Measurements from ENCODE around the gene THRAP3.

The THRAP3 gene

DNA sequence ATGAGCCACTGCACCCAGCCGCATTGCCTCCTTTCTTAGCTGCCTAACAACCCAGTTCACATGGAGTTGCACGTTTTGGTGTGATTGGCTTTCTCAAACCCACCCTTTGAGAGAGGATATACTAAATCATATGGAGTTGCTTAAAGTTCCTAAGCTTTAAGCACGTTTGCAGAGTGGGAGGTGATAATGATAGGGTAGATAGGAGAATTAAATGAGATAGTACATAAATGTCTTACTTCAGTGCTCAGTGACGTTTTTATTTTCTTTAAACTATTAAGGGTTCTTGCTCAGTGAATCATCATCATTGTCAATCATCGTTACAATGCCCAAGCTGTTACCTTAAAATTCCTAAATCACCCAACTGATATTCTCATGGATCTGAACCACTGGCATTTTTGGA is 79.0 kb downstream of the THRAP3 start:
- no peak for DNase-seq

DNA sequence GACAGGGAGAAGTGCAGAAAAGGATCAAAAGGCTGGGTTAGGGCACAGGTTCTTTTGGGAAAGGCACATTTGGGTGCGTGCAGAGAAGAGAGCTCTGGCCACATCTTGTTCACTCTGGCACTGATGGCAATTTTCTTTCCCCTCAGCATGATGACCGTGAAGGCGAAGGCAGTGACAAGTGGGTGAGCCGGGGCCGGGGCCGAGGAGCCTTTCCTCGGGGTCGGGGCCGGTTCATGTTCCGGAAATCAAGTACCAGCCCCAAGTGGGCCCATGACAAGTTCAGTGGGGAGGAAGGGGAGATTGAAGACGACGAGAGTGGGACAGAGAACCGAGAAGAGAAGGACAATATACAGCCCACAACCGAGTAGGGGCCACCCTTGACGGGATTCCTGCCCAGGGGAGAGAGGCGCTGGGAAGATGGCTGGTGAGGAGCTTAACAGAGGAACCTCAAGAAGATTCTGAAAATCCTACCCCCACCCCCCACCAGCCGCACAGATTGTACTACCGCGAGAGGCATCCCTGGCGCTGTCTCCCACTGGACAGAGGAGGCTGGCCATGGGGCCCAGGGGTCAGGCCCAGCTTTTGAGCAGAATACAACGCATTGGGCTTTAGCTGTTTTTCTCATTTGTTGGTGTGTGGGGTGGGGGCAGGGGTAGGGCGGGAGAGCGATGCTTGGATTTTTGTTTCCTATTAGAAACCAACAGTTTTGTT is 79.6 kb downstream of the THRAP3 start:
- no peak for DNase-seq

DNA sequence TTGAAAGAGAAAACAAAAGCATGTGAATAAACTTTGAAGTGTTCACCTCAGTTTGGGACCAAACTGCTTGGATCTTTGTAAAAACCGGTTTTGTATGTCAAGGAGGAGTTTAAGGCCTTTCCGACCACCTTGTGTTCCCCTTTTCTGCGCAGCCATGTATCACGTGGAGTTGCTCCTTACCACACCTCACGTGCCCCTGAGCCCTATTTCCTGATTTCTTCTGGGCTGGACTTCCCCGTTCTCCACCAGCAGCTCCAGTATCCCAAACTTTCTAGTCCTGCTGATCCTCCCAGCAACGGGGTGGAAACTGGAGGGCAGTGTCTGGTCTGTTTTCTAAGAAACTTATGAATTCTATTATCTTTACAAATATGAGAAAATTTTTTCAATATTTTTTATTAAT is 80.3 kb downstream of the THRAP3 start:
- DNase-seq = no peak

DNA sequence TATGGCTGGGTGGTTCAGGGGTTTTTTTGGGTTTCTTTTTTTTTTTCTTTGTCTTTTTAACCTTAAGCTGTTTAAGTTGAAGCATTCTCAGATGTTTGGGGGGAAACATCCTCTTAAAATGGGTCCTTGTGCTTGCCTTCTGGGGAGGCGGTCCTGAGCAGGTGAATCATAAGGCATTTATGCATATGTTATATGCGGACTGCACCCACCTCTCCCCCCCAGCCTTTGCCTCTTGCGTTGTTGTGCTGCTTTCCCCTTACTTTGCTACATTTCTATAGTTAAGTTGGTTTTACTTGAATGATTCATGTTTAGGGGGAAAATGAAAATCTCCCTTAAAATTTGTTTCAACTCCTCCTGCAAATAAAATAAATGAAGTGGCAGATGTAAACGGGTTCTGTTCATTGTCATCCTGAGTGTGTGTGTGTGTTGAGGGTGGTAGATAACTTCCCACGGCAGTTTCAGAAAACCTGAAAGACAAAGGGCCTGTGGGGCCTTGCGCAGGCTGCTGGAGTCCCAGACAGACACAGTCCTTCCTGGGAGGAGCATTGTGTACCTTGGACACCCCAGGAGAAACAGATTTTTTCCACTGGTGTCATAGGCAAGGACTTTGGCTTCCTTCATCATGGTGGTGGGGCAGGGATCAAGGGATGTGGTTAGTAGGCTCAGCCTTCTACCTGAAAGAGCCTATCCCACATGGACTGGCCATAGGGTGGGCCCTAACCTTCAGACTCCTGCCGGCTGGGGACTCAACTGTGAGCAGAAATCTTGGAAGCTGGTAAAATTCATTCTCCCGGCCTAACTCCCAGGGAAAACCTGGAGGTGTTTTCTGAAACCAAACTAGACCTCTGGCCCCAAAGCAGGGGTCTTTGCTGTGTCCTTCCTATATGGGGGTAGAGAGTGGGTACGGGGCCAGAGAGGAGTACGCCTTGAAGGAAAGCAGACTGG is 81.0 kb downstream of the THRAP3 start:
- no peak for DNase-seq

DNA sequence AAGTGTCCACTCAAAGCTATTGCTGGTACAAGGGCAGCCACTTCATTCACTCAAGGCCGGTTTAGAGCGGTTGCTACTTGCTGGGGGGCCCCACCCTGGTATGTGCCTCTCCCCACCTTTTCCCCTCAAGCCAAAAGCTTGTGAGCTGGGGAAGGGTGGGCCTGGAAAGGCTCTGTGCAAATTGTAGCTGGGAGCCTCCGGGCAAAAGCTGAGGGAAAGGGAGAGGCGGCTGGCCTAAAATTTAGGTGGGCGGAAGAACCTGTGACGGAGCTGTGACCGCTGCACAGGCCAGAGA is 81.6 kb downstream of the THRAP3 start:
- DNase-seq = no peak

DNA sequence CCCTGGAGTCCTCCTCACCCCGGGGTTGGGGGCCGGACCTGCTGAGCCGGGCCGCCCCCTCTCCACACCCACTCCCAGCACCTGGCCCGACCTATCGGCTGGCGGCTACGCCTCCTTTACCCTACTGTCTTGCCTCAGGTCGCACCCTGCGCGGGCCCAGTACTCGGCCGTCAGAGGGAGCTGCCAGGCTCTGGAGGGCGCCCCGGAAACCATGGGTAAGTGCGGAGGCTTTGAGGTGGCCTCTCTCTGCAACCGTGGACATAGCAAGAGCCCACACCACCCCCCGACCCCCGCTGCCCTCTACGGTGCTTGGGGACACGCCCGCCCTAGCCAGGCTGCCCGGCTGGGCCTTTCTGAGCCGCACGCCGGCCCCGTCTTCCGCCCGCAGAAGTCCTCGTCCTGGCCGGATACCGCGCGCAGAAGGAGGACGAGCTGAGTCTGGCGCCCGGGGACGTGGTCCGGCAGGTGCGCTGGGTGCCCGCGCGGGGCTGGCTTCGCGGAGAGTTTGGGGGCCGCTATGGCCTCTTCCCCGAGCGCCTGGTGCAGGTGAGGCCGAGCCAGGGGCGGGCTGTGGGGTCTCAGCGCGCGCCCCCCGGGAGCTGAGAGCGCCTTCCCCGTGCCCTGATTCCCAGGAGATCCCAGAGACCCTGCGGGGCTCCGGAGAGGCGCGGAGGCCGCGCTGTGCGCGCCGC is 82.1 kb downstream of the THRAP3 start, which contains the start of gene SH3D21:
SH3D21 (plus strand) TSS at position 159 of the 692 bp plus-strand sequence; CDS start at position 212, 53 bp downstream.
- no peak for DNase-seq

DNA sequence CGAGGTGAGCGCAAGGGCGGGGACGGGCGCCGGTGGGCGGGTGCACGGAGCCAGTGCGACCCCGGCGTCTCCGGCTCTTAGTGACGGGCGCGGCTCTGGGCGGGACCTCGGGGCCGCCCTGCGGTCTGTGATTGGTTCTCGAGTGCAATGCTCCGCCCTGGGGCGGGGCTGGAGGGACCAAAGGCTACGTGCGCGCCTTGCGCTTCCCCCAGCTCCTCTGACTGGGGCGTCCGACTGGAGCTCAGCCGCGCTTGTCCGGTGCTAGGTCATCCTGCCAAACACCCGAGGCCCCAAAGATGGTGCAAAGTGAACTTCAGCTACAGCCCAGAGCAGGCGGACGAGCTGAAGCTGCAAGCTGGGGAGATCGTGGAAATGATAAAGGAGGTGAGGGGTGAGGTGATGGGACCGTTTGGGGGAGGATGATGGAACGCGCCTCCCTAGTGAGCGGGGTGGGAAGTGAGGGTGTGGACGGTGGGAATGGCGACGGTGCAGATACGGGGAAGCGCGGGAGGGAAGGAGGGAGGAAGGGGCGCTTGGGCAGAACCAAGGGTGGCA is 82.7 kb downstream of the THRAP3 start:
- DNase-seq = peak; percentile 2

DNA sequence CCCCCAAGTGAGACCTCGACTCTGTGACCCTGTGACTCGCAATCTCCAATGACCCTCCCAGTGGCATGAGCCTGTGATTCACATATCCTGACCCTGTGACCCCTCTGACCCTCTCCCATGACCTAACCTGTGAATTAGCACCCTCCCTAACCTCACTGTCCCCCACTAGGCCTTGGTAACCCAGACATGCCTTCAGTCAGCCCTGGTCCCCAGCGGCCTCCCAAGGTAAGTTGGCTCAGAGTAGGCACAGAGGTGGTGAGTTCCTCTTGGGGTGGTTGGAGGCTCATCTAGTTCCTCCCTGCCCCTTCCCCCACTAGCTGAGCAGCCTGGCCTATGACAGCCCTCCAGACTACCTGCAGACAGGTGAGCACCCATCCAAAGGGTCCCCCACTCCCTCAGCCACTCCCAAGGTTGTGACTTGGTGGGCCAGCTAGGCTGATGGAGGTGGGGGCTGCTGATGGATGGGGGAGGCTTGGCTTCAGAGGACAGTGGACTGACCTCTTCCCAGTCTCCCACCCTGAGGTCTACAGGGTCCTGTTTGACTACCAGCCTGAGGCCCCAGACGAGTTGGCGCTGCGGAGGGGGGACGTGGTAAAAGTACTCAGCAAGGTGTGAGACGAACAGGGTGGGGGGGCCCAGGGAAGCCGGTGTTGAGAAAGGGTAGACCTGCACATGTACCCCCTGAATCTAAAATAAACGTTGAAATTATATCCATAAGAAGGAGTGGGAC is 83.5 kb downstream of the THRAP3 start:
- no peak for DNase-seq

DNA sequence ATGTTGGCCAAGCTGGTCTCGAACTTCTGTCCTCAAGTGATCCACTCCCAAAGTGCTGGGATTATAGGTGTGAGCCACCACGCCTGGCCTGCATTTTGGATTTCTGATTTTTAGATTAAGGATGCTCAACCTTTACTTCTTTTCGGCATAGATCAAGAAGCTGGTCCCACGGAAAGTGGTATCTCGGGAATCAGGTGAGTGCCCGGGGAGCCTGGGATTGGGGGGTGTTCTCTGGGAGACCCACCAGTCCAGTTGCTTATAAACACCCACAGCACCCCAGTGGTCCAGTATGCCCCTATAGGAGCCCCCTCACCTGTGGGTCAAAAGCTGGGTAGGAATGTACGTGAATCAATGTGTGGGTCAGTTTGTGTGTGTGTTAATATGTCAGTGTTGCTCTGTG is 85.2 kb downstream of the THRAP3 start:
- no peak for DNase-seq

DNA sequence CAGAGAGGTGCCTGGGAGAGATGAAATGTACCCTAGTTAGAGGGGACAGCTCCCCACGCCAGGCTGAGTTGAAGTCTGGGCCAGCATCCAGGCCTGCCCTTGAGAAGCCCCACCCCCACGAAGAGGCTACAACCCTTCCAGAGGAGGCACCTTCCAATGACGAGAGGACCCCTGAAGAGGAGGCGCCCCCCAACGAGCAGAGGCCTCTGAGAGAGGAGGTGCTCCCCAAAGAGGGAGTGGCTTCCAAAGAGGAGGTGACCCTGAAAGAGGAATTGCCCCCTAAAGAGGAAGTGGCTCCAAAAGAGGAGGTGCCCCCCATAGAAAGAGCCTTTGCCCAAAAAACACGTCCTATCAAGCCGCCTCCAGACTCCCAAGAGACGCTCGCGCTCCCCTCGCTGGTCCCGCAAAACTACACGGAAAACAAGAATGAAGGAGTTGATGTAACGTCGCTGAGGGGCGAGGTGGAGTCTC is 96.1 kb downstream of the THRAP3 start:
- DNase-seq = no peak

DNA sequence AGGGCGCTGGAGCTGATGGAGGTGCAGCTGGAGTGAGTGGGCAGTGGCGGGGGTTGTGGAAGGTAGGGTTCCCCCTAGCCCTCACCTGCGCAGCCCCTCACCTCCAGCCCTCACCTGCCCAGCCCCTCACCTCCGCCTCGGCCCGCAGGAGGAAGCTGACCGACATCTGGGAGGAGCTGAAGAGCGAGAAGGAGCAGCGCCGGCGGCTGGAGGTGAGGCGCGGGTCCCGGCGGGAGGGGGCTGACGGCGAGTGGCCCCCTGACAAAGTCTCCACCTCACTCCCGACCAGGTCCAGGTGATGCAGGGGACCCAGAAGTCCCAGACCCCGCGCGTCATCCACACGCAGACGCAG is 96.5 kb downstream of the THRAP3 start:
- DNase-seq = no peak

DNA sequence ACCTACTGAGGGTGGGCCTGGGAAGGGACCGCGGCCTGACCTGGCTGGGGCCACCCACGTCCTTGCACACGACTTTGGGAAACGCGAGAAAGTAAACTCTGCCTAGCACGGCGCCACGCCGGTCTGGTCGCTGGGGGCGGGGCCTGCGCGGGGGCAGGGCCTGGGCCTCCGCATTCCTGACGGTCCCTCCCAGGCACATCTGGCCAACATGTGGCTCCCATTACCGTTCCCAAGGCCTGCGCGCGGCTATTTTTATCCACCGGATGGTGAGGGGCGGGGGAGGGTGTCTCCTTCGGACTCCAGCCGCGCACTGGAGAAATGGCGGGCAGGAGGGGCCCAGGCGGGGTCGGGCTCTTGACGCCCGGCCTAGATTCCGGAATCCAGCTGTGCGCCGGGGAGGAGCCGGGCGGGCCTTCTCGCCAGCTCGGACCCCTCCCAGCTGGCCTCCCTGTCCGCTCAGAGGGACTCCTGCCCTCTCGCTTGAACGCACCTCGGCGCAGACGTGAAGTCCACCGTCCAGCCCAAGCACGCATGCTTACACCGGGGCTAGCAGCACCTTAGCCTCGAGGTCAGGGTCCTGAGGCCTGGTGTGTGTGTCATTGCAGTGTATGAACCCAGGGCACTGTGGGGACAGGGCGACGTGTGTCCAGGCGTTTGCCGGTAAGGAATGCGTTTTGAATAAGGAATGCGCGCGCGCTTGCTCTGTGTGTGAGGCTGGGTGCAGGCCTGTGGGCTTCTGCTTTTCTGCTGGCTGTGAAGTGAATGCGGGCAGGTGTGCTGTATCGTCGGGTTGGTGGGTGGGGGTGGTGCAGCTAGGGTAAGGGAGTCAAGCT is 97.1 kb downstream of the THRAP3 start:
- DNase-seq = no peak

DNA sequence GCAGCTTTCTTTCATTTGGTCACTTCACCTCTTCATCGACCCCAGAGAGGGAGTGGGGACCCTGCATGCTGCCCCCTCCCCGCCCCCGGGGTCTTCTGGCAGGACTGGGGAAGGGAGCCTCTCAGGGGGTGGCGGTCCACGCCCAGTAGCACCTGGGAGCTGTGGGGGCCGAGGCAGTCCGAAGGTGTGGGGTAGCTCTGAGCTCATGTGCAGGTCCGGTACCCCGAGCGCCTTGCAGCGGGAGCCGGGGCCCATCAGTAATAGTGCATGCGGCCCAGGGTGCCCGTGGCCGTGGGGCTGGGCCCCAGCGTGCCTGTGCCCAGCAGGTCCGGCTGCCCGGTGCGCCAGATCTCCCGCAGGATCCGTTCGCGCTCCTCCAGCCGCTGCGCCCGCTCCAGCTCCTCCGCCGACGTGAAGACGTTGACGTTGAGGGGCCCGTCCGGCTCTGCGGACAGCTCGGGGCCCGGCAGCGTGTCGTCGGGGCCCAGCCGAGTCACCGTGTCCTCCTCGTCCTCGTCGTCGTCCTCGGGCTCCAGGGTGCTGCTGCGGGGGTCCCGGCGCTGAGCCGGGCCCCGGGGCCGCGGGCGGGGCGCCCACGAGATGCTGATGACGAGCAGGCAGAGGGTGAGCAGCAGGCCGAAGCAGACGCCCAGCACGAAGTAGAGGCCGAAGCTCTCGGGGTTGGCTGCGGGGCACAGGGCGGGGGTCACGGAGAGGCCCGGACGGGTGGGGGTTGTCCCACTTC is 98.0 kb downstream of the THRAP3 start:
- no peak for DNase-seq

DNA sequence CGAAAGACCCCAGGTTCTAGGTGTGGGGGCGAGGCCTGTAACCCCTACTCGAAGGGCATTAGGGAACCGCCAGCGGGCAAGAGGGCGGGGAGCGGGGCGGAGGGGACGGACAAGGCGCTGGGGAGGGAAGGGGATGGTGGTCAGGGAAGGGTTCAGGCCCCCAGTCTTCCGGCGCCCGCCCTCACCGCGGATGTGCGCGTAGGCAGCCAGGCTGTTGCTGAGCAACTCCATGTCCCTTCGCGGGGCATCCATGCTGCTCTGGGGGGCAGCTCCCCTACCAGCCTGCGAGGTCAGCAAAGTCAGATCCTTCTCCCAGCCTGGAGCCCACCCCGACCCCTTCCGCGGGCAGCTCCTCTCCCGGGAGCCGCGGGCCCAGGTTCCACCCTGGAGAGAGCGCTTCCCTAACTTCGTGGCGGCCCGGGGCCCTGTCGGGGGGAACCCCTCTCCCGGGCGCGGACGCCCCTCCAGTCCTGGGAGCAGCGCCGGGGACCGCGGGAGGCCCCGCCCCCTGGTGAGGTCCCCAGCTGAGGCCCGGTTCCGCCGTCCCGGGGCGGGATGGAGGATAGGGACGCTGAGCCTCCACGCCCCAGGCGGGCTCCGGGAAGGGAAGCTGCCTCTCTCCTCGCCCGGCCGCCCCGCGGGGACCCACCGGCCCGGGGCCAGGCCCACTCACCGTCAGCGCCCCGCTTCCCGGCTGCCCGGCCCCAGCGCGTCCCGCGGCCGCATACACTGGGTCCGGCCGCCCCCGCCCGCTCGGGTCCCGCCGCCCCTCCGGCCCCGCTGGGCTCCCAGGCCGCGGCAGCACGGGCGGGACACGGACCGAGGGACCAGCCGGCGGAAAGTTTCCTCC is 98.8 kb downstream of the THRAP3 start:
- no peak for DNase-seq

DNA sequence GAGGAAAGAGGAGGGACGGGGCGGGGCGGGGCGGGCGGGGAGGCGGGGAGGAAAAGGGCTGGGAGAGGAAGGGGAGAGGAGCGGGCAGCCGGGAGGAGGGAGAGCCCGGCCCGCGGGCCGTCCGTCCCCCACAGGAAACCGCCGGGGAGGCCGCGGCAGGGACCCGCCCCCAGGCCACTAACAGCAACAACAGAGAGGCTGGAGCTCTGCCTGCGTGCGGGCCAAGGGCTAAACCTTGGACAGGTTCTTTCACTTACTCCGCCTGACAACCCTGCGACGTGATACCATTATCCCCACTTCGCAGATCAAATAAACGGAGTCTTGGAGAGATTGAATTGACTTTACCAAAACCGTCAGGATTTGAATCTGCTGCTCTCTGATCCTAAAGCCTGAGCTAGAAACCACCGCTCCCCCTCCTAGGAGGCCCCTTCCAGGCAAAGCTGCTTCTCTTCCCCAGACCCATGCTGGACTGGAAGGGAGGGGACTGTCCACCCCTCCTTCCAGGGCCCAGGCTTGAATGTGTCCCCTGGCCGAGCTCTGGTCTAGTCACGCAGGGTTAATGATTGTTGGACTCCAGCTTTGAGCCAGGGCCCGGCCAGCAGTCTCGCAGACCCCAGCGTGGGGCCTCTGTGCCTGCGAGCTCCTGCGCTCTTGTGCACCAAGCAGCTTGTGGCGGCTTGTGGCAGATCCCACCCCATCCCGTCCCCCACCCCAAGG is 99.6 kb downstream of the THRAP3 start, which contains the start of gene EVA1B:
EVA1B (minus strand) TSS at position 10 of the 717 bp plus-strand sequence. CDS start 608 bp downstream, outside the sequence.
- no peak for DNase-seq

DNA sequence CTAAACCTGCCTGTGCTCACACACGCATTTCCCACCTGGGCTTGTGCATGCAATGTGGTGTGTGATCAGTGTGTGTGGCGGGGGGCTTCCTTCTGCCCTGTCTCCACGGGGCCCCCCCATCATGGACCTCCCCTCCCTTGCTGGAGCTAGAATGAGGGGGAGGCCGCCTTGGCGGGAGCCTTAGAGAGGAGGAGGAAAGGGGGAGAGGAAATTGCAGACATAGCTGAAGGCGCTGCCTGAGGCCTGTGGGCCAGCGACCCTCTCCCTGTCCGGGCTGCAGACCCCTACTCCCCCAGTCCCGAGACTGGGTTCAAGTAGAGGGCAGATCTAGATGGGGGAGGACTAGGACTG is 100.1 kb downstream of the THRAP3 start:
- DNase-seq = no peak

DNA sequence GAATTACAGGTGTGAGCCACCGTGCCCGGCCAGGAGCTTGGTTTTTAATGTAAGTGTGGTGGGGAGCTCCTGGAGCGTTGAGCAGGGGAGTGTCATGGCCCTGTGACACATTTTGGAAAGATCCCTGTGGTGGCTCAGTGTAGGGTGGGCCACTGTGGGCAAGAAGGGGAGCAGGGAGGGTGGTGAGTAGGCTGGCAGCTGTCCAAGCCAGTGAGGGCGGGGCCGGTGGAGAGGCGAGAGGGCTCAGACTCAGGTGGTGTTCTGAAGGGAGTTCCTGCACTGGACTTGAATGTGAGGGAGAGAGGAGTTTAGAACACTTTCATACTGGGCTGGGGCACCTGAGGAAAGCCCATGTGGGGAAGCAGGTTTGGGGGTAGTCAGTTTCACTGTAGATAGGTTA is 102.3 kb downstream of the THRAP3 start:
- DNase-seq = no peak

DNA sequence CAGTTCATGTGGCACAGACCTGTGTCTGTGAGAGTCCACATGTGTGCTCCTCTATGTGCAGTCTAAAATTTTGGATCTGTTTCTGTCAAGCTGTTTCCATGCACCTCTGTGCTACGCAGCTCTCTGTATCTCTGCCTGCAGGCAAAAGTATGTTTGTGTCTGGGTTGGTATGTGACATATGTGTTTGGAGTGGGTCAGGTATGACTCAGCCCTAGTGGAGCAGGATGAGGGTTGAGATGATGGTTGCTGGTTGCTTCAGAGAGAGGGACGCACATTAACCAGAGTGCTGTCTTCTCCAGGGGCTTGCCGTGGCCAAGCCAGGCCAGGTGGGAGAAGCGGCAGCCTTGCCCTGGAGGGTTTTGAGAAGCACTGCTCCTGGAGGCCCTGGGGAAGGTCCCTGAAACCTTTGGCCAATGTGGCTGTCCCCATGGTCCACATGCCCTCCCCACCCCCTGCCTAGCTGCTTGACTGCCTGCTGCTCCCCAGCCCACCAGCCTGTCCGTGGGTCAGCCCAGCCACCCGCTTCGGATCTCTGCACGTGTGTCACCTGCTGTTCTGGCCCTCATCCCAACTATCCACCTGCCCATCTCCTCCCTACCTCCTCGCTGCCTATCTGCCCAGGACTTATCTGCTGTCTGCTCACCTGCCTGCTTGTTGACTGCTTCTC is 103.3 kb downstream of the THRAP3 start:
- DNase-seq = no peak

DNA sequence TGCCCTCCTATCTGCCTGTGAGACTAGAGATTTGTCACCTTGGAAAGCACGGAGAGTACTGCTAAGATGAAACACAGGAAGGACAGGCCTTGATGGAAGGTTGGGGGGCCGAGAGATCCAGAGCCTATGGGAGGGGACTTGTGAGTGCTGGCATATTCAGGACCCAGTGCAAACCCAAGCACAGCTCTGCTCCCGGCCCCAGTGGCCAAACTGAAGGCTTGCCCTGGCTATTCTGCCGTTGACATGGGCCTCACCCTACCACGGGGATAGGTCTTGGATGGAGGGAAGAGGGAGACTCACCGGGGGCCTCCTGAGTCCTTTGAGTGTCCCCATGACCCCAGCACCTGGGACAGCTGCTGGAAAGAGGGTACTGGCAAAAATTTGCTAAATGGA is 103.8 kb downstream of the THRAP3 start:
- no peak for DNase-seq
